ENCODE results near the gene C19orf12.

Gene C19orf12

GRCh38 chr19:29748996-29749849, 34.2 kb upstream of the C19orf12 start:
- no peaks in the 10 kb centered on the region for H3K27me3 Mint-ChIP-seq
- H3K36me3 Mint-ChIP-seq (ENCODE audit: low read depth) = no peaks in the 10 kb centered on the region
- H3K9me3 Mint-ChIP-seq = no peaks in the 10 kb centered on the region
- no peak overlapping the region for H3K27ac Mint-ChIP-seq
- H3K4me3 Mint-ChIP-seq = no peak overlapping the region
- H3K4me1 Mint-ChIP-seq (ENCODE audit: low read depth) = no peaks in the 10 kb centered on the region
- intact Hi-C loops (cut with micrococcal nuclease) = no loop called here

GRCh38 chr19:29745253-29745652, 30.2 kb upstream of the C19orf12 start:
- no peaks in the 10 kb centered on the region for H3K9me3 Mint-ChIP-seq
- intact Hi-C loops (cut with micrococcal nuclease) = no loop called here
- H3K4me1 Mint-ChIP-seq (ENCODE audit: low read depth) = no peaks in the 10 kb centered on the region
- no peak overlapping the region for H3K4me3 Mint-ChIP-seq
- no peaks in the 10 kb centered on the region for H3K36me3 Mint-ChIP-seq (ENCODE audit: low read depth)
- H3K27me3 Mint-ChIP-seq = no peaks in the 10 kb centered on the region
- no peak overlapping the region for H3K27ac Mint-ChIP-seq

GRCh38 chr19:29743681-29744080, 28.6 kb upstream of the C19orf12 start:
- H3K36me3 Mint-ChIP-seq (ENCODE audit: low read depth) = no peaks in the 10 kb centered on the region
- intact Hi-C loops (cut with micrococcal nuclease) = no loop called here
- H3K4me3 Mint-ChIP-seq = no peak overlapping the region
- H3K27ac Mint-ChIP-seq = no peak overlapping the region
- H3K9me3 Mint-ChIP-seq = no peaks in the 10 kb centered on the region
- H3K27me3 Mint-ChIP-seq = no peaks in the 10 kb centered on the region
- H3K4me1 Mint-ChIP-seq (ENCODE audit: low read depth) = no peaks in the 10 kb centered on the region

- no peaks in the 10 kb centered on the region for H3K4me1 Mint-ChIP-seq (ENCODE audit: low read depth)
- no peak overlapping the region for H3K4me3 Mint-ChIP-seq
- H3K27me3 Mint-ChIP-seq = no peaks in the 10 kb centered on the region
- intact Hi-C loops (cut with micrococcal nuclease) = no loop called here
- no peaks in the 10 kb centered on the region for H3K36me3 Mint-ChIP-seq (ENCODE audit: low read depth)
- no peak overlapping the region for H3K27ac Mint-ChIP-seq
- no peaks in the 10 kb centered on the region for H3K9me3 Mint-ChIP-seq
Observed at GRCh38 chr19:29741776-29742175, 26.7 kb upstream of the C19orf12 start.

- intact Hi-C loops (cut with micrococcal nuclease) = no loop called here
- Mint-ChIP-seq H3K27ac (no peak overlapping the region), H3K9me3 (no peaks in the 10 kb centered on the region), H3K4me3 (no peak overlapping the region), H3K4me1 (ENCODE audit: low read depth) (no peaks in the 10 kb centered on the region), H3K36me3 (ENCODE audit: low read depth) (no peaks in the 10 kb centered on the region), H3K27me3 (no peaks in the 10 kb centered on the region)
Observed at GRCh38 chr19:29741226-29741625, 26.2 kb upstream of the C19orf12 start.

- no peaks in the 10 kb centered on the region for H3K4me1 Mint-ChIP-seq (ENCODE audit: low read depth)
- no peaks in the 10 kb centered on the region for H3K9me3 Mint-ChIP-seq
- no peak overlapping the region for H3K27ac Mint-ChIP-seq
- no peak overlapping the region for H3K4me3 Mint-ChIP-seq
- intact Hi-C loops (cut with micrococcal nuclease) = no loop called here
- peaks cover 2% of the 10 kb centered on the region for H3K27me3 Mint-ChIP-seq
- no peaks in the 10 kb centered on the region for H3K36me3 Mint-ChIP-seq (ENCODE audit: low read depth)
Observed at GRCh38 chr19:29737461-29738000, 22.5 kb upstream of the C19orf12 start.

- Mint-ChIP-seq H3K36me3 (ENCODE audit: low read depth) (no peaks in the 10 kb centered on the region), H3K27me3 (peaks cover 2% of the 10 kb centered on the region), H3K27ac (no peak overlapping the region), H3K9me3 (no peaks in the 10 kb centered on the region), H3K4me1 (ENCODE audit: low read depth) (no peaks in the 10 kb centered on the region), H3K4me3 (no peak overlapping the region)
- intact Hi-C loops (cut with micrococcal nuclease) = no loop called here
Observed at GRCh38 chr19:29735829-29736228, 20.8 kb upstream of the C19orf12 start.

- Mint-ChIP-seq H3K9me3 (no peaks in the 10 kb centered on the region), H3K27ac (no peak overlapping the region), H3K4me1 (ENCODE audit: low read depth) (no peaks in the 10 kb centered on the region), H3K4me3 (no peak overlapping the region), H3K27me3 (peaks cover 4% of the 10 kb centered on the region), H3K36me3 (ENCODE audit: low read depth) (no peaks in the 10 kb centered on the region)
- intact Hi-C loops (cut with micrococcal nuclease) = loop anchor here (5.0 kb wide), 1 partner anchor 921 kb away; no protein-coding TSS in a partner anchor
Observed at GRCh38 chr19:29731331-29731850, 16.3 kb upstream of the C19orf12 start.

GRCh38 chr19:29727906-29728305, 12.8 kb upstream of the C19orf12 start:
- H3K27me3 Mint-ChIP-seq = peaks cover 31% of the 10 kb centered on the region
- peaks cover 8% of the 10 kb centered on the region for H3K4me1 Mint-ChIP-seq (ENCODE audit: low read depth)
- no peaks in the 10 kb centered on the region for H3K9me3 Mint-ChIP-seq
- H3K4me3 Mint-ChIP-seq = no peak overlapping the region
- no peaks in the 10 kb centered on the region for H3K36me3 Mint-ChIP-seq (ENCODE audit: low read depth)
- H3K27ac Mint-ChIP-seq = no peak overlapping the region
- intact Hi-C loops (cut with micrococcal nuclease) = no loop called here

GRCh38 chr19:29724746-29725145, 9.7 kb upstream of the C19orf12 start:
- Mint-ChIP-seq H3K36me3 (ENCODE audit: low read depth) (no peaks in the 10 kb centered on the region), H3K27me3 (peaks cover 38% of the 10 kb centered on the region), H3K4me1 (ENCODE audit: low read depth) (peaks cover 8% of the 10 kb centered on the region), H3K9me3 (no peaks in the 10 kb centered on the region), H3K4me3 (no peak overlapping the region), H3K27ac (no peak overlapping the region)
- intact Hi-C loops (cut with micrococcal nuclease) = no loop called here

GRCh38 chr19:29724102-29724641, 9.1 kb upstream of the C19orf12 start:
- H3K36me3 Mint-ChIP-seq (ENCODE audit: low read depth) = no peaks in the 10 kb centered on the region
- H3K4me1 Mint-ChIP-seq (ENCODE audit: low read depth) = peaks cover 8% of the 10 kb centered on the region
- peaks cover 38% of the 10 kb centered on the region for H3K27me3 Mint-ChIP-seq
- H3K27ac Mint-ChIP-seq = no peak overlapping the region
- intact Hi-C loops (cut with micrococcal nuclease) = no loop called here
- H3K4me3 Mint-ChIP-seq = peak overlapping the region; percentile 30
- H3K9me3 Mint-ChIP-seq = no peaks in the 10 kb centered on the region

- no peaks in the 10 kb centered on the region for H3K9me3 Mint-ChIP-seq
- H3K4me1 Mint-ChIP-seq (ENCODE audit: low read depth) = peaks cover 43% of the 10 kb centered on the region
- H3K27me3 Mint-ChIP-seq = peaks cover 4% of the 10 kb centered on the region
- intact Hi-C loops (cut with micrococcal nuclease) = loop anchor here (2.0 to 10.0 kb wide), 2 partner anchors 52 to 228 kb away; partner anchors contain the start of genes PLEKHF1 and URI1
- H3K36me3 Mint-ChIP-seq (ENCODE audit: low read depth) = peaks cover 19% of the 10 kb centered on the region
- no peak overlapping the region for H3K4me3 Mint-ChIP-seq
- H3K27ac Mint-ChIP-seq = no peak overlapping the region
Observed at GRCh38 chr19:29717051-29717450, 2.0 kb upstream of the C19orf12 start.

GRCh38 chr19:29715701-29716581, 880 bp upstream of the C19orf12 start:
- Mint-ChIP-seq H3K36me3 (ENCODE audit: low read depth) (peaks cover 26% of the 10 kb centered on the region), H3K9me3 (no peaks in the 10 kb centered on the region), H3K4me1 (ENCODE audit: low read depth) (peaks cover 50% of the 10 kb centered on the region), H3K27me3 (peaks cover 1% of the 10 kb centered on the region), H3K27ac (peak overlapping the region; percentile 96), H3K4me3 (peak overlapping the region; percentile 93)
- intact Hi-C loops (cut with micrococcal nuclease) = loop anchor here (1.0 to 10.0 kb wide), 4 partner anchors 22 to 229 kb away; partner anchors contain the start of genes PLEKHF1 and URI1

Data from dendritic cell treated with granulocyte-macrophage colony-stimulating factor and Interleukin-4, amounts not matched to agents 40 ng/mL and 50 ng/mL, for 4 days (primary cell).